ENCODE data around the gene ZNF682. TPM values are rescaled to one million over a fixed set of nuclear protein-coding genes. Genes with fewer than 3 reads are reported as not detected.
"Not testable (repeated sequence)": the region's sequence is repeated elsewhere in the genome, so short reads cannot be mapped to it uniquely, and the experiment has no call there.

Gene ZNF682
- total RNA-seq, result 10 to 100 TPM in 1 of 2 donors, 1 to 10 TPM in 1; 9.2 to 10.2 TPM
- 10 to 100 TPM; 14.7 to 16.3 TPM for polyA plus RNA-seq (ENCODE audit: insufficient read length in 2 of 2)
- long read RNA-seq, donor 1, partial matches to known transcripts, result 0 of 3 reads
- long read RNA-seq, donor 1, other reads (novel, unspliced or antisense), result 0 of 3 reads
- long read RNA-seq, donor 2, partial matches to known transcripts, result 0 of 3 reads
- long read RNA-seq, donor 2, other reads (novel, unspliced or antisense), result 0 of 3 reads
- long read RNA-seq, donor 3, partial matches to known transcripts, result 0 of 2 reads
- long read RNA-seq, donor 3, other reads (novel, unspliced or antisense), result 0 of 2 reads
- long read RNA-seq, donor 4, transcript ZNF682-212 (1 exons, 3,769 nt), result major isoform, 10 of 77 reads
- long read RNA-seq, donor 4, partial matches to known transcripts, result 64 of 77 reads
- long read RNA-seq, donor 4, other reads (novel, unspliced or antisense), result 0 of 77 reads

DNA sequence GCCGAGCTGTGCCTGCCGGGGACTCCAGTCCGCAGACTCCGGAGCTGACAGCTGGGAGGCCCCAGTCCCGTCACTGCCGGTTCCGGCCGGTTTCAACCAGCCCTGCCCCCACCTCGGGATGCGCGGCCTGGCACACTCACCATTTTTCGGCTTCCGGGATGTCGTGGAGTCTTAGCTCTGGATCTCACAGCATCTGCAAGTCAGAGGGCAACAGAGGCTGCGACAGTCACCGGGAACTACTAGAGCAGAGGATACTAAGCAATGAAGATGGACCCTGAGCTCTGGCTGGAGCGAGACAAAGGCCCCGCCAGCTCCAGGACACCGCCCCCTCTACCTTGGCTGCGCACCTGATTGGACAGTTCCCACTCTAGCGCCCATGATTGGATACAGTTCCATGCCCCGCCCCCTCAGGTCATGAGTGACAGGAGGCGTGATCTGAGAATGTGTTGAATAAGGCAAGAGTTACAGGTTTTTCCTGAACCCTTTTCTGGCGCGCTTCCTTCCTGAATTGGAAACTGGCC lies at the start of gene ZNF682:
Gene ZNF682, minus strand, starts transcription at position 303 of the 521 bp plus-strand sequence. Its CDS starts 160 bp downstream, at position 143.
- H3K27me3 ChIP-seq (ENCODE audit: control insufficient read depth, insufficient read depth, low read length), result no peaks in the 10 kb centered on the region
- H3K36me3 ChIP-seq (ENCODE audit: control insufficient read depth, insufficient read depth, low read length), result no peaks in the 10 kb centered on the region
- 0% methylated on average over 19 of the region's 25 CpGs for WGBS (ENCODE audit: insufficient coverage)
- H3K4me1 ChIP-seq (ENCODE audit: control insufficient read depth, insufficient read depth, low read length), result no peaks in the 10 kb centered on the region
- peak within 1 kb of the TSS; percentile 84 for H3K4me3 ChIP-seq (ENCODE audit: low read depth, low read length)
- DNase-seq (ENCODE audit: low read depth in 4 of 6, low spot score in 6 of 6), result peak; percentile 93 to 99 (median 98)
- no peaks in the 10 kb centered on the region for H3K9me3 ChIP-seq (ENCODE audit: control insufficient read depth, insufficient read depth, low read length)
- peak within 1 kb of the TSS; percentile 91 for H3K27ac ChIP-seq (ENCODE audit: low read depth, low read length)

DNA sequence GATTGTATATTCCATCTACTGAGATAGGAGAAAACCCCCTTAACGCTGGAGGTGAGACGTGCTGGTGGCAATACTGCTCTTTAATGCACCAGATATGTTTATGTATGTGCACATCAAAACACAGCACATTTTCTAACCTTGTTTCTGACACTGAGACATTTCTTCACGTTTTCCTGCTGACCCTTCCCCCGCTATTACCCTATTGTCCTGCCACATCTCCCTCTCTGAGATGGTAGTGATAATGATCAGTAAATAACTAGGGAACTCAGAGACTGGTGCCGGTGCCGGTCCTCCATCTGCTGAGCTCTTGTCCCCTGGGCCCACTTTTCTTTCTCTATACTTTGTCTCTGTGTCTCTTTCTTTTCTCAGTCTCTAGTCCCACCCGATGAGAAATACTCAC lies 43.6 kb upstream of the ZNF682 start:
- not testable (repeated sequence) for DNase-seq (ENCODE audit: low read depth in 4 of 6, low spot score in 6 of 6); H3K36me3 ChIP-seq (ENCODE audit: control insufficient read depth, insufficient read depth, low read length); H3K27me3 ChIP-seq (ENCODE audit: control insufficient read depth, insufficient read depth, low read length); H3K27ac ChIP-seq (ENCODE audit: low read depth, low read length); H3K4me3 ChIP-seq (ENCODE audit: low read depth, low read length); H3K9me3 ChIP-seq (ENCODE audit: control insufficient read depth, insufficient read depth, low read length)
- peaks cover 10% of the 10 kb centered on the region for H3K4me1 ChIP-seq (ENCODE audit: control insufficient read depth, insufficient read depth, low read length)
- WGBS (ENCODE audit: insufficient coverage), result 60% methylated on average over 2 of the region's 7 CpGs

GRCh38 chr19:20082232-20082833 lies 43.0 kb upstream of the ZNF682 start:
- H3K27ac ChIP-seq (ENCODE audit: low read depth, low read length); H3K9me3 ChIP-seq (ENCODE audit: control insufficient read depth, insufficient read depth, low read length); H3K4me3 ChIP-seq (ENCODE audit: low read depth, low read length); DNase-seq (ENCODE audit: low read depth in 4 of 6, low spot score in 6 of 6); H3K27me3 ChIP-seq (ENCODE audit: control insufficient read depth, insufficient read depth, low read length); H3K36me3 ChIP-seq (ENCODE audit: control insufficient read depth, insufficient read depth, low read length): not testable (repeated sequence)
- WGBS (ENCODE audit: insufficient coverage), result no CpG with 5 or more reads among the region's 3 CpGs
- H3K4me1 ChIP-seq (ENCODE audit: control insufficient read depth, insufficient read depth, low read length), result peaks cover 14% of the 10 kb centered on the region

DNA sequence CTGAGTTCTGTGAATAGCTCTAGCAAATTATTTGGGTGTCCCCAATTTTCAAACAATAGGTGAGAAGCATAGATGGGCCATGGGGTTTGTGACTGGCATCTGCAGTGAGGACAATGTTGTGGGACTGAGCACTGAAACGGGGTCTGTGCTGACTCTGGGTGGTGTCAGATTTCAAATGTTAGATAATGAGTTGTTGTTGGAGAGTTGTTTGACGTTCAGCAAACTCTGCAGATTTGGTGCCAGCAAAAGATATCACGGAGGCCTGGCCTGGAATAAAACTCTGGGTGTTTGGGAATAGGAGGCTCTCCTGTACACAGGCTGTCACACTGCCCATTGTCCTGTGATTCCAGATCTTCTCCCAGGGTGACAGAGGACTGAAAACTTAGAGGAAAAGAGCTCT lies 41.4 kb upstream of the ZNF682 start:
- H3K4me1 ChIP-seq (ENCODE audit: control insufficient read depth, insufficient read depth, low read length), result peaks cover 14% of the 10 kb centered on the region
- H3K27me3 ChIP-seq (ENCODE audit: control insufficient read depth, insufficient read depth, low read length), result no peaks in the 10 kb centered on the region
- DNase-seq (ENCODE audit: low read depth in 4 of 6, low spot score in 6 of 6), result no peak
- H3K27ac ChIP-seq (ENCODE audit: low read depth, low read length), result no peak overlapping the region
- H3K9me3 ChIP-seq (ENCODE audit: control insufficient read depth, insufficient read depth, low read length), result no peaks in the 10 kb centered on the region
- H3K36me3 ChIP-seq (ENCODE audit: control insufficient read depth, insufficient read depth, low read length), result no peaks in the 10 kb centered on the region
- H3K4me3 ChIP-seq (ENCODE audit: low read depth, low read length), result no peak overlapping the region
- WGBS (ENCODE audit: insufficient coverage), result 64% methylated on average over 3 of the region's 3 CpGs

DNA sequence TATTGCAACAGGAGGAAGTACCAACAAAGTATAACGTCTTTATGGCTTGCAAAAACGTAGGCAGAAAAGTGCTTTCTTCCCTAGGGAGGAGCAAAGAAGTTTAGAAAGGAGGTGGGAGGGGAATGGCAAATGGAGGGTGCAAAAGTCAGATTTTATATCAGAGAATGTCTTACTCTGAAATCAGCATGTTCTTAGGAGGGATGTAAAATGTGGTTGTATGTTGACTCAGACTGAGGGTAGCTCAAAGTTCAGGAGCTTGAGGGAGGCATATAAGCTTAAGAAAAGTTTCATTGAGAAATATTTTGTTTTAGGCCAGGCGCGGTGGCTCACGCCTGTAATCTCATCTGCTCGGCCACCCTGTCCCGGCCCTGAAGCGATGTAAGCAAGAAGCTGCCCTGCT lies 40.2 kb upstream of the ZNF682 start:
- Histone ChIP-seq H3K27me3 (ENCODE audit: control insufficient read depth, insufficient read depth, low read length) (no peaks in the 10 kb centered on the region), H3K36me3 (ENCODE audit: control insufficient read depth, insufficient read depth, low read length) (no peaks in the 10 kb centered on the region), H3K27ac (ENCODE audit: low read depth, low read length) (no peak overlapping the region), H3K4me3 (ENCODE audit: low read depth, low read length) (no peak overlapping the region), H3K4me1 (ENCODE audit: control insufficient read depth, insufficient read depth, low read length) (peaks cover 14% of the 10 kb centered on the region), H3K9me3 (ENCODE audit: control insufficient read depth, insufficient read depth, low read length) (no peaks in the 10 kb centered on the region)
- DNase-seq (ENCODE audit: low read depth in 4 of 6, low spot score in 6 of 6), result no peak
- 62% methylated on average over 7 of the region's 8 CpGs for WGBS (ENCODE audit: insufficient coverage)

- Histone ChIP-seq H3K9me3 (ENCODE audit: control insufficient read depth, insufficient read depth, low read length) (no peaks in the 10 kb centered on the region), H3K4me3 (ENCODE audit: low read depth, low read length) (peak overlapping the region; percentile 54), H3K27me3 (ENCODE audit: control insufficient read depth, insufficient read depth, low read length) (no peaks in the 10 kb centered on the region), H3K4me1 (ENCODE audit: control insufficient read depth, insufficient read depth, low read length) (peaks cover 14% of the 10 kb centered on the region), H3K36me3 (ENCODE audit: control insufficient read depth, insufficient read depth, low read length) (no peaks in the 10 kb centered on the region), H3K27ac (ENCODE audit: low read depth, low read length) (no peak overlapping the region)
- peak in 4 of 6 donors; percentile 0 to 40 (median 6) for DNase-seq (ENCODE audit: low read depth in 4 of 6, low spot score in 6 of 6)
- 0% methylated on average over 14 of the region's 19 CpGs for WGBS (ENCODE audit: insufficient coverage)
These were observed 39.3 kb upstream of the ZNF682 start for GRCh38 chr19:20078581-20079031.

GRCh38 chr19:20077791-20078463 lies 38.6 kb upstream of the ZNF682 start, which contains the start of gene ZNF90:
TSS of gene ZNF90 (plus strand) at chr19:20078000. CDS start at chr19:20078133, 133 bp downstream.
- H3K4me1 ChIP-seq (ENCODE audit: control insufficient read depth, insufficient read depth, low read length), result peaks cover 14% of the 10 kb centered on the region
- H3K27me3 ChIP-seq (ENCODE audit: control insufficient read depth, insufficient read depth, low read length), result no peaks in the 10 kb centered on the region
- H3K9me3 ChIP-seq (ENCODE audit: control insufficient read depth, insufficient read depth, low read length), result no peaks in the 10 kb centered on the region
- peak within 1 kb of the TSS; percentile 54 for H3K4me3 ChIP-seq (ENCODE audit: low read depth, low read length)
- WGBS (ENCODE audit: insufficient coverage), result under 1% methylated on average over 27 of the region's 28 CpGs
- H3K27ac ChIP-seq (ENCODE audit: low read depth, low read length), result peak within 1 kb of the TSS; percentile 73
- no peaks in the 10 kb centered on the region for H3K36me3 ChIP-seq (ENCODE audit: control insufficient read depth, insufficient read depth, low read length)
- peak; percentile 89 to 99 (median 96) for DNase-seq (ENCODE audit: low read depth in 4 of 6, low spot score in 6 of 6)

- no peak overlapping the region for H3K4me3 ChIP-seq (ENCODE audit: low read depth, low read length)
- no peak overlapping the region for H3K27ac ChIP-seq (ENCODE audit: low read depth, low read length)
- no peak for DNase-seq (ENCODE audit: low read depth in 4 of 6, low spot score in 6 of 6)
- 100% methylated on average over 2 of the region's 5 CpGs for WGBS (ENCODE audit: insufficient coverage)
- peaks cover 4% of the 10 kb centered on the region for H3K4me1 ChIP-seq (ENCODE audit: control insufficient read depth, insufficient read depth, low read length)
- peaks cover 3% of the 10 kb centered on the region for H3K27me3 ChIP-seq (ENCODE audit: control insufficient read depth, insufficient read depth, low read length)
- H3K36me3 ChIP-seq (ENCODE audit: control insufficient read depth, insufficient read depth, low read length), result no peaks in the 10 kb centered on the region
- no peaks in the 10 kb centered on the region for H3K9me3 ChIP-seq (ENCODE audit: control insufficient read depth, insufficient read depth, low read length)
These were observed 33.6 kb upstream of the ZNF682 start for GRCh38 chr19:20072936-20073335.

- Histone ChIP-seq H3K9me3 (ENCODE audit: control insufficient read depth, insufficient read depth, low read length) (no peaks in the 10 kb centered on the region), H3K27me3 (ENCODE audit: control insufficient read depth, insufficient read depth, low read length) (peaks cover 3% of the 10 kb centered on the region), H3K36me3 (ENCODE audit: control insufficient read depth, insufficient read depth, low read length) (no peaks in the 10 kb centered on the region), H3K4me1 (ENCODE audit: control insufficient read depth, insufficient read depth, low read length) (no peaks in the 10 kb centered on the region), H3K4me3 (ENCODE audit: low read depth, low read length) (no peak overlapping the region), H3K27ac (ENCODE audit: low read depth, low read length) (no peak overlapping the region)
- WGBS (ENCODE audit: insufficient coverage), result 63% methylated on average over 1 of the region's 2 CpGs
- DNase-seq (ENCODE audit: low read depth in 4 of 6, low spot score in 6 of 6), result no peak
These were observed 31.4 kb upstream of the ZNF682 start for GRCh38 chr19:20070691-20071090.
